Caco-2 (cell line): ENCODE measurements around the gene P3H2. TPM values are rescaled to one million over a fixed set of nuclear protein-coding genes. Genes with fewer than 3 reads are reported as not detected.

ENCODE experiments used
- BruUV-seq: library from RNA; stranded (reverse); fragments of 400-500 nt; replicated peaks from 2 replicates; lab custom pipeline; 2021; lab: Mats Ljungman, UMichigan
- CTCF ChIA-PET: fragments of 300-600 bp; sonication (Branson Sonifier 250); formaldehyde crosslinking; loops from one replicate; lab custom pipeline; 2022; ENCODE audit warnings: antibody characterized with exemption; lab: Charles Lee
- POLR2A ChIA-PET: fragments of 300-600 bp; sonication (Branson Sonifier 250); formaldehyde crosslinking; loops from one replicate; lab custom pipeline; 2022; ENCODE audit warnings: antibody characterized with exemption; lab: Charles Lee
- DNase-seq, 2 experiments: peaks; one replicate each; pipeline versions ENCODE4 v3.0.0 to v3.0.0-alpha.2; 2020 to 2022
- H3K27me3 ChIP-seq: replicated peaks from 2 replicates; pipeline ENCODE4 v1.6.0; 2011; ENCODE audit warnings: low read length; ENCODE audit not compliant: control insufficient read depth, insufficient read depth
- H3K36me3 ChIP-seq: 2 replicates; pipeline ENCODE4 v1.5.1; 2011; ENCODE audit warnings: low read length; ENCODE audit not compliant: control insufficient read depth, insufficient read depth
- H3K4me1 ChIP-seq: fragments of 250-450 bp; sonication (Bioruptor Pico); 2 replicates; pipeline ENCODE4 v1.5.1; 2020; ENCODE audit warnings: mild to moderate bottlenecking
- H3K4me3 ChIP-seq: 2 replicates; pipeline ENCODE4 v1.5.1; 2011; ENCODE audit warnings: low read depth, mild to moderate bottlenecking, control low read depth, low read length
- H3K9me3 ChIP-seq: fragments of 250-450 bp; sonication (Bioruptor Pico); 2 replicates; pipeline ENCODE4 v1.5.1; 2020; ENCODE audit warnings: mild to moderate bottlenecking, moderate library complexity
- H3K27ac Mint-ChIP-seq: one replicate; pipeline ENCODE4 v1.8.0; 2022; ENCODE audit warnings: mixed read lengths; ENCODE audit not compliant: unreplicated experiment
- H3K27me3 Mint-ChIP-seq: one replicate; pipeline ENCODE4 v1.8.0; 2022; ENCODE audit warnings: mixed read lengths; ENCODE audit not compliant: insufficient read depth, unreplicated experiment
- H3K36me3 Mint-ChIP-seq: one replicate; pipeline ENCODE4 v1.8.0; 2022; ENCODE audit warnings: mild to moderate bottlenecking, mixed read lengths; ENCODE audit not compliant: insufficient read depth, unreplicated experiment
- H3K4me1 Mint-ChIP-seq: one replicate; pipeline ENCODE4 v1.8.0; 2022; ENCODE audit warnings: low read depth, mixed read lengths; ENCODE audit not compliant: unreplicated experiment
- H3K4me3 Mint-ChIP-seq: one replicate; pipeline ENCODE4 v1.8.0; 2022; ENCODE audit warnings: mild to moderate bottlenecking, moderate library complexity, mixed read lengths; ENCODE audit not compliant: unreplicated experiment
- H3K9me3 Mint-ChIP-seq: one replicate; pipeline ENCODE4 v1.8.0; 2022; ENCODE audit warnings: mixed read lengths; ENCODE audit not compliant: unreplicated experiment
- intact Hi-C: fragments of 100-400 bp; cut with micrococcal nuclease; formaldehyde crosslinking; loops from one replicate; pipeline ENCODE4 v1.10.0; 2022; ENCODE audit not compliant: unreplicated experiment
- total RNA-seq: library from RNA; stranded (reverse); gene quantifications from 2 replicates; pipeline ENCODE4 v1.2.3, GENCODE V29; 2022
- TF ChIP-seq, protein P1 (sequence below), 2 experiments: fragments of 200-600 bp in 1 of 2; IDR thresholded peaks; 1 replicate in 1 of 2; 2 replicates in 1 of 2; pipeline versions ENCODE4 v1.5.1 to v1.8.0; 2011 to 2022; ENCODE audit warnings: antibody characterized with exemption in 1 of 2, control low read depth in 1 of 2, inconsistent platforms in 1 of 2, low read depth in 1 of 2, low read length in 1 of 2, mild to moderate bottlenecking in 1 of 2, moderate library complexity in 1 of 2; ENCODE audit not compliant: insufficient read depth in 1 of 2, severe bottlenecking in 1 of 2, unreplicated experiment in 1 of 2

The P3H2 gene
- total RNA-seq, 1 experiment from 2014 or later = 55.8 TPM

DNA sequence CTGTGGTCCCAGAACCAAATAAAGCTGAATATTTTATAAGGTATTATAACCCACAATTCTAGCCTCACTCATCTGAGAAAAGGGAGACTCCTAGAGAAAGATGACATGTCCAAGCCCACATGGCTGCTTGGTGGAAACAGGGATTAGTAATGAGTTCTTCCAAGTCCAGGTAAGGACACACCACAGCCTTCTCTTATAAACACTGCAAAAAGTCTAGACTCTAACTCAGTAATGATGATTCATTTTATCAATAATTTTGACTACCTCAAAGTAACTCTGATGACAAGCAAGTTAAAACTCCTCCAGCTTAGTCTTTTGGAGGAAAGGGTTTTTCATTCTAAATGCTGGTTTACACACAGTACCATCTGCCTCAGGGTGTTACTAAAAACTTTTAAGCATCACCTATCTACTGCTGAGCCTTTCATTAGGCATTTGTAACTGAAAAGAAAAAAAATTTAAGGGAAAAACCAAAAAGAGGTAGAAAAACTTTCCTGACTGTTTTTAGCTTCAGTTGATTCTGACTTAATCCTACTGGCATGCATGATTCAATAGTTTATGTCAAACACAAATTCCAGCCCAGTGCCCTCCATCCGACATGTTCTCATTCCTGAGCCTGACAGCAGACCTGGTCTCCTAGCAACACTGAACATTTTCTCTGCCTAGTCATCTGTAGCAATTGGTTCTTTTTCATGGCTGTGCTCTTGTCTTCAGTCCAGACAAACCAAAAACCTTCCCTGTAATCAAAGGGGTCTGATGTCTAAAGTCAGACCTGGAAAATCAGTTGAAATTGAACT is 43.9 kb downstream of the P3H2 start:
- Mint-ChIP-seq H3K9me3 (no peaks in the 10 kb centered on the region), H3K4me1 (peaks cover 9% of the 10 kb centered on the region), H3K36me3 (peaks cover 5% of the 10 kb centered on the region), H3K4me3 (no peak overlapping the region), H3K27me3 (no peaks in the 10 kb centered on the region), H3K27ac (peak overlapping the region; percentile 36)
- TF ChIP-seq, protein P1, sequence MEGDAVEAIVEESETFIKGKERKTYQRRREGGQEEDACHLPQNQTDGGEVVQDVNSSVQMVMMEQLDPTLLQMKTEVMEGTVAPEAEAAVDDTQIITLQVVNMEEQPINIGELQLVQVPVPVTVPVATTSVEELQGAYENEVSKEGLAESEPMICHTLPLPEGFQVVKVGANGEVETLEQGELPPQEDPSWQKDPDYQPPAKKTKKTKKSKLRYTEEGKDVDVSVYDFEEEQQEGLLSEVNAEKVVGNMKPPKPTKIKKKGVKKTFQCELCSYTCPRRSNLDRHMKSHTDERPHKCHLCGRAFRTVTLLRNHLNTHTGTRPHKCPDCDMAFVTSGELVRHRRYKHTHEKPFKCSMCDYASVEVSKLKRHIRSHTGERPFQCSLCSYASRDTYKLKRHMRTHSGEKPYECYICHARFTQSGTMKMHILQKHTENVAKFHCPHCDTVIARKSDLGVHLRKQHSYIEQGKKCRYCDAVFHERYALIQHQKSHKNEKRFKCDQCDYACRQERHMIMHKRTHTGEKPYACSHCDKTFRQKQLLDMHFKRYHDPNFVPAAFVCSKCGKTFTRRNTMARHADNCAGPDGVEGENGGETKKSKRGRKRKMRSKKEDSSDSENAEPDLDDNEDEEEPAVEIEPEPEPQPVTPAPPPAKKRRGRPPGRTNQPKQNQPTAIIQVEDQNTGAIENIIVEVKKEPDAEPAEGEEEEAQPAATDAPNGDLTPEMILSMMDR (IDR thresholded peaks at IDR 0.05; ENCODE audit: insufficient read depth in 1 of 2, low read depth in 1 of 2, low read length in 1 of 2, severe bottlenecking in 1 of 2, unreplicated experiment in 1 of 2) = no peak
- Histone ChIP-seq H3K4me3 (no peak overlapping the region), H3K27me3 (no peaks in the 10 kb centered on the region), H3K9me3 (no peaks in the 10 kb centered on the region), H3K36me3 (no peaks in the 10 kb centered on the region), H3K4me1 (peaks cover 11% of the 10 kb centered on the region)
- intact Hi-C loops = loop anchor here (5.0 kb wide), 1 partner anchor 41 kb away; no protein-coding TSS in a partner anchor
- ChIA-PET CTCF (interaction anchor here (1.5 kb wide), 1 partner anchor 63 kb away, joined by 3 read pairs; no protein-coding TSS in a partner anchor), POLR2A (no interaction called here)
- peak in 1 of 2 experiments; percentile 47 for DNase-seq
- no TSS peak for BruUV-seq

DNA sequence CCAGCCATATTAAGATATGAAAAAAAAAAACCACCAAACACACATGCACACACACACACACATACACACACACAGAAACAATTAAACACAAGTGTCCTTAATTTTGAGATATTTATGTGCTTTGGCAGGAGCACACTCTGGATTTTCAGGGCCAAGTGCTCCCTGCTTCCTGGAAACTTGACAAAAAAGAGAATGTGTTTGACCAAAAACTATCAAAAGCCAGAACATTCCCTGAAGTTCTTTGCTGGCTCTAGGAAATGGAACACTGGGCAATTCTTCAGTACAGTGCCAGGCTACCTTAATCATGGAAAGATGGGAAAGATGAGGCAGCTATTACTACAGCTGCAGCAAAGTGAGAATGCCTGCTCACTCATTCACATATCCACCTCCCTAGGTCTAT is 44.6 kb downstream of the P3H2 start:
- BruUV-seq = no TSS peak

DNA sequence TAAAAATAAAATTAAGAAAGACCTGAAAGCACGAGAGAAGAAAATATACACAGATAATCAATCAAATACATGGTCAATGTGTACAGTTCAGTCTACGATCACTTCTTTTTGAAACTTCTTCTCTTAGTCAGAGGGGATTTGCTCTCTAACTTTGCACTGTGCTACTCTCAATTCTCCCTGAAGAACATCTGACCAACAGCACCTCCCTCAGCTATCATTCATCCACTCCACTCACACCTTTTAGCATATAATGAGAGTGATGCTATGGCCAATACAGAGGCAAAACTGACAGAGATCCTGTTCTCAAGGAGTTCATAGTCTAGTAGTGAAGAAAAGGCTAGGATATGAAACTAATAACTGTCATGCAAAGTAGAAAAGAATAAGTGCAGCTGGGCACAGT is 45.9 kb downstream of the P3H2 start:
- BruUV-seq = no TSS peak
- TF ChIP-seq, protein P1 (IDR thresholded peaks at IDR 0.05; ENCODE audit: insufficient read depth in 1 of 2, low read depth in 1 of 2, low read length in 1 of 2, severe bottlenecking in 1 of 2, unreplicated experiment in 1 of 2) = no peak
- H3K36me3 ChIP-seq = no peaks in the 10 kb centered on the region
- intact Hi-C loops = loop anchor here (5.0 kb wide), 1 partner anchor 42 kb away; no protein-coding TSS in a partner anchor
- Mint-ChIP-seq H3K27me3 (no peaks in the 10 kb centered on the region), H3K9me3 (no peaks in the 10 kb centered on the region), H3K4me1 (peaks cover 10% of the 10 kb centered on the region), H3K4me3 (no peak overlapping the region), H3K27ac (no peak overlapping the region), H3K36me3 (no peaks in the 10 kb centered on the region)
- ChIA-PET POLR2A (no interaction called here), CTCF (no interaction called here)
- H3K9me3 ChIP-seq = no peaks in the 10 kb centered on the region
- H3K4me1 ChIP-seq = peaks cover 11% of the 10 kb centered on the region
- H3K4me3 ChIP-seq = no peak overlapping the region
- no peak for DNase-seq
- H3K27me3 ChIP-seq = no peaks in the 10 kb centered on the region

More for the DNA sequence above, 44.6 kb downstream of the P3H2 start:
- Mint-ChIP-seq H3K27me3 (no peaks in the 10 kb centered on the region), H3K4me3 (no peak overlapping the region), H3K27ac (no peak overlapping the region), H3K9me3 (no peaks in the 10 kb centered on the region), H3K4me1 (peaks cover 9% of the 10 kb centered on the region), H3K36me3 (peaks cover 5% of the 10 kb centered on the region)
- intact Hi-C loops = loop anchor here (5.0 kb wide), 1 partner anchor 41 kb away; no protein-coding TSS in a partner anchor
- ChIA-PET CTCF (interaction anchor here (1.5 kb wide), 1 partner anchor 62 kb away, joined by 3 read pairs; no protein-coding TSS in a partner anchor), POLR2A (no interaction called here)
- Histone ChIP-seq H3K9me3 (no peaks in the 10 kb centered on the region), H3K36me3 (no peaks in the 10 kb centered on the region), H3K27me3 (no peaks in the 10 kb centered on the region), H3K4me3 (no peak overlapping the region), H3K4me1 (peaks cover 11% of the 10 kb centered on the region)
- TF ChIP-seq, protein P1 (IDR thresholded peaks at IDR 0.05; ENCODE audit: insufficient read depth in 1 of 2, low read depth in 1 of 2, low read length in 1 of 2, severe bottlenecking in 1 of 2, unreplicated experiment in 1 of 2) = no peak
- DNase-seq = no peak
